ENCODE measurements around the gene CEP85.

The CEP85 gene

GRCh38 chr1:26323382-26323781 is 89.4 kb downstream of the CEP85 start:
- H3K4me3 ChIP-seq (ENCODE audit: low read length): no peak overlapping the region
- TF ChIP-seq CTCF (IDR thresholded peaks at IDR 0.05; ENCODE audit: insufficient read depth, low read depth, low read length, missing control alignments): no peak
- no peak for DNase-seq (ENCODE audit: low read depth)

- DNase-seq (ENCODE audit: low read depth): no peak
- no peak for TF ChIP-seq CTCF (IDR thresholded peaks at IDR 0.05; ENCODE audit: insufficient read depth, low read depth, low read length, missing control alignments)
- H3K4me3 ChIP-seq (ENCODE audit: low read length): no peak overlapping the region
Measured at GRCh38 chr1:26324550-26324949, 90.5 kb downstream of the CEP85 start.

GRCh38 chr1:26327956-26328362 is 94.0 kb downstream of the CEP85 start:
- DNase-seq (ENCODE audit: low read depth): peak; percentile 85
- no peak for TF ChIP-seq CTCF (IDR thresholded peaks at IDR 0.05; ENCODE audit: insufficient read depth, low read depth, low read length, missing control alignments)
- H3K4me3 ChIP-seq (ENCODE audit: low read length): no peak overlapping the region
